Measurements from ENCODE around the gene ARID3A.

ARID3A gene

GRCh38 chr19:988081-988480 is 62.2 kb downstream of the ARID3A start:
- no peak for DNase-seq
- H3K27me3 ChIP-seq (replicated peaks) = no peaks in the 10 kb centered on the region
- in situ Hi-C loops (cut with HindIII; ENCODE audit: low pct_ligation_motif_present, low sequenced_read_pairs) = no loop called here
- peaks cover 26% of the 10 kb centered on the region for H3K36me3 ChIP-seq (replicated peaks)
- TF ChIP-seq, protein P1, sequence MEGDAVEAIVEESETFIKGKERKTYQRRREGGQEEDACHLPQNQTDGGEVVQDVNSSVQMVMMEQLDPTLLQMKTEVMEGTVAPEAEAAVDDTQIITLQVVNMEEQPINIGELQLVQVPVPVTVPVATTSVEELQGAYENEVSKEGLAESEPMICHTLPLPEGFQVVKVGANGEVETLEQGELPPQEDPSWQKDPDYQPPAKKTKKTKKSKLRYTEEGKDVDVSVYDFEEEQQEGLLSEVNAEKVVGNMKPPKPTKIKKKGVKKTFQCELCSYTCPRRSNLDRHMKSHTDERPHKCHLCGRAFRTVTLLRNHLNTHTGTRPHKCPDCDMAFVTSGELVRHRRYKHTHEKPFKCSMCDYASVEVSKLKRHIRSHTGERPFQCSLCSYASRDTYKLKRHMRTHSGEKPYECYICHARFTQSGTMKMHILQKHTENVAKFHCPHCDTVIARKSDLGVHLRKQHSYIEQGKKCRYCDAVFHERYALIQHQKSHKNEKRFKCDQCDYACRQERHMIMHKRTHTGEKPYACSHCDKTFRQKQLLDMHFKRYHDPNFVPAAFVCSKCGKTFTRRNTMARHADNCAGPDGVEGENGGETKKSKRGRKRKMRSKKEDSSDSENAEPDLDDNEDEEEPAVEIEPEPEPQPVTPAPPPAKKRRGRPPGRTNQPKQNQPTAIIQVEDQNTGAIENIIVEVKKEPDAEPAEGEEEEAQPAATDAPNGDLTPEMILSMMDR (IDR thresholded peaks at IDR 0.05; ENCODE audit: low read depth, low read length, missing control alignments) = no peak
- no peak overlapping the region for H3K27ac ChIP-seq
- H3K4me3 ChIP-seq (ENCODE audit: low read depth, low read length) = no peak overlapping the region

DNA sequence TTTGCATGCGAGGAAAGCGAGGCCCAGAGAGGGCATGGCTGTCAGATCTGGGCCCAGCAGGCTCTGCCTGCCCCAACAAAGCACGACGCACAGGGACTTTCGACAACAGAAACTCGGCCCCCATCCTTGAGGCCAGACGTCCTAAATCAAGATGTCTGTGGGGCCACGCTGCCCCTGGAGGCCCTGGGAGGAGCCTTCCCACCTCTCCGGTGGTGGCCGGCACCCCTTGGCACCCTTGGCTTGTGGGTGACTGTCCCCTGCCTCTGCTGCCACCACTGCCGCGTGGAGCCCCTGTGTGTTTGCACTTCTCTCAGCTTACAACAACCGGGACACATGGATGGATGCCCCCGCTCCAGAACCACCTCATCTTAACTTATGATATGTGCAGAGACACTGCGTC is 62.7 kb downstream of the ARID3A start:
- TF ChIP-seq, protein P1 (IDR thresholded peaks at IDR 0.05; ENCODE audit: low read depth, low read length, missing control alignments) = no peak
- in situ Hi-C loops (cut with HindIII; ENCODE audit: low pct_ligation_motif_present, low sequenced_read_pairs) = no loop called here
- no peak for DNase-seq
- H3K4me3 ChIP-seq (ENCODE audit: low read depth, low read length) = no peak overlapping the region
- peaks cover 29% of the 10 kb centered on the region for H3K36me3 ChIP-seq (replicated peaks)
- no peak overlapping the region for H3K27ac ChIP-seq
- no peaks in the 10 kb centered on the region for H3K27me3 ChIP-seq (replicated peaks)

- DNase-seq = no peak
- no peak overlapping the region for H3K4me3 ChIP-seq (ENCODE audit: low read depth, low read length)
- in situ Hi-C loops (cut with HindIII; ENCODE audit: low pct_ligation_motif_present, low sequenced_read_pairs) = no loop called here
- no peaks in the 10 kb centered on the region for H3K27me3 ChIP-seq (replicated peaks)
- peaks cover 34% of the 10 kb centered on the region for H3K36me3 ChIP-seq (replicated peaks)
- TF ChIP-seq, protein P1 (IDR thresholded peaks at IDR 0.05; ENCODE audit: low read depth, low read length, missing control alignments) = peak; percentile 54
- H3K27ac ChIP-seq = no peak overlapping the region
These were observed 63.7 kb downstream of the ARID3A start for GRCh38 chr19:989381-990081.

- Histone ChIP-seq H3K27ac (no peak overlapping the region), H3K4me3 (ENCODE audit: low read depth, low read length) (no peak overlapping the region), H3K36me3 (replicated peaks) (peaks cover 34% of the 10 kb centered on the region), H3K27me3 (replicated peaks) (no peaks in the 10 kb centered on the region)
- DNase-seq = no peak
- TF ChIP-seq, protein P1 (IDR thresholded peaks at IDR 0.05; ENCODE audit: low read depth, low read length, missing control alignments) = no peak
- in situ Hi-C loops (cut with HindIII; ENCODE audit: low pct_ligation_motif_present, low sequenced_read_pairs) = no loop called here
These were observed 64.3 kb downstream of the ARID3A start for GRCh38 chr19:990119-990571.

- DNase-seq = no peak
- Histone ChIP-seq H3K36me3 (replicated peaks) (peaks cover 34% of the 10 kb centered on the region), H3K27ac (no peak overlapping the region), H3K4me3 (ENCODE audit: low read depth, low read length) (no peak overlapping the region), H3K27me3 (replicated peaks) (no peaks in the 10 kb centered on the region)
- TF ChIP-seq, protein P1 (IDR thresholded peaks at IDR 0.05; ENCODE audit: low read depth, low read length, missing control alignments) = no peak
- in situ Hi-C loops (cut with HindIII; ENCODE audit: low pct_ligation_motif_present, low sequenced_read_pairs) = no loop called here
These were observed 64.9 kb downstream of the ARID3A start for GRCh38 chr19:990746-991145.
